GM12873 (cell line): ENCODE measurements around the gene GRID2IP.

Source experiments
- CTCF ChIP-seq: IDR thresholded peaks from 2 replicates; pipeline ENCODE4 v1.5.1; 2012; ENCODE audit warnings: low read depth, mild to moderate bottlenecking, moderate library complexity, low read length, control low read depth; ENCODE audit not compliant: insufficient read depth; ENCODE audit errors: missing control alignments

GRID2IP gene

DNA sequence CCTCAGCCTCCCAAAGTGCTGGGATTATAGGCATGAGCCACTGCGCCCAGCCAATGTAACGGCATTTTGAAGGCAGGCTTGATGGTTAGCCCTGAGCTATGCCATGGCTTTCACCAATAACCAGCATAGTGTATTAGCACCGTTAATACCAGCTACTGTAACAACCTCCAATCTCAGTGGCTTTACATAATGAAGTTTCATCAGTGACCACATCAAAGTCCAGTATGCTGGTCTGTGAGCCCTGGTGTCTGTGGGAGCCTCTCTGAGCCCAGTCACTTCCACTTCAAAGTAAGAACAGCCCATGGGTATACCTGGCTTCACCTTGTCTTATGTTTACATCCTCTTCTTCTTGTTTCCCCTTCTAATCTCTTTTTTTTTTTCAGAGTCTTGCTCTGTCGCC lies 14.4 kb upstream of the GRID2IP start:
- TF ChIP-seq CTCF, result no peak

GRCh38 chr7:6563936-6564770 lies 12.9 kb upstream of the GRID2IP start:
- TF ChIP-seq CTCF, result no peak

- TF ChIP-seq CTCF, result no peak
Measured at GRCh38 chr7:6562106-6562505, 10.8 kb upstream of the GRID2IP start.

- no peak for TF ChIP-seq CTCF
Measured at GRCh38 chr7:6559896-6560295, 8.6 kb upstream of the GRID2IP start.

- TF ChIP-seq CTCF, result peak; percentile 61
Measured at GRCh38 chr7:6558837-6559236, 7.6 kb upstream of the GRID2IP start.

GRCh38 chr7:6556196-6556595 lies 4.9 kb upstream of the GRID2IP start:
- peak; percentile 44 for TF ChIP-seq CTCF

GRCh38 chr7:6554848-6555247 lies 3.6 kb upstream of the GRID2IP start:
- no peak for TF ChIP-seq CTCF
